Measurements from ENCODE around the gene RBM4.
"Not testable (repeated sequence)": the region's sequence is repeated elsewhere in the genome, so short reads cannot be mapped to it uniquely, and the experiment has no call there.

The RBM4 gene

DNA sequence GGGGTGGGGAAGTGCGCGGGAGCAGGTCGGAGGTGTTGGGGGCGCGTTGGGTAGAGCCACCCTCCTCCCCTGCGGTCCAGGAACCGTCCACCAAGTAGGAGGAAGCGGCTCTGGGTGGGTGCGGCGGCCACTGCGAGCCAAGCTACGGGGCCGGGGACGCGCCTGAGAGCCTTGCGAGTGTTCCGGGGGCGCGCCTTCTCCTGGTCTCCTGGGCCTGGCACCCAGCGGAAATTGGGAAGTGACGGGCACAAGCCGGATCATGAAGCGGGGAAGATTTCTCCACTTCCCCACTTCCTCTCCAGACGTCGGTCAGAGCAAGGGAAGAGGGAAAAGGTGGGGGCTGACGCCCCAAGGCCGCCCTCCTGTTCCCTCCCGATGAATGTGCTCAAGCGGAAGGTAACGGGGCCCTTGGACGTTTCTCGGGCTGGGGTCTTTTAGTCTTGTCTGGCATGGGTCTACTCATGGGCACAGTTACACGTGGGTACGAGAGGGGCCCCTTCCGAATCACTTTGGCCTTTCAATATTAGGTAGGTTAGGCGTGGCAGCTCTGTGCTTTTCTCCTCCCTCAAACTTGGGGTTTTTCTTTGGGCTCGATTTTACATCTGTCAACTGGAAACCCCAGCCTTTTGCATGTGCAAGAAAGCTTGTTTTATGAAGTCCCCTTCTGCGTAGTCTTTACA, 21.2 kb upstream of the RBM4 start:
- DNase-seq, result no peak

DNA sequence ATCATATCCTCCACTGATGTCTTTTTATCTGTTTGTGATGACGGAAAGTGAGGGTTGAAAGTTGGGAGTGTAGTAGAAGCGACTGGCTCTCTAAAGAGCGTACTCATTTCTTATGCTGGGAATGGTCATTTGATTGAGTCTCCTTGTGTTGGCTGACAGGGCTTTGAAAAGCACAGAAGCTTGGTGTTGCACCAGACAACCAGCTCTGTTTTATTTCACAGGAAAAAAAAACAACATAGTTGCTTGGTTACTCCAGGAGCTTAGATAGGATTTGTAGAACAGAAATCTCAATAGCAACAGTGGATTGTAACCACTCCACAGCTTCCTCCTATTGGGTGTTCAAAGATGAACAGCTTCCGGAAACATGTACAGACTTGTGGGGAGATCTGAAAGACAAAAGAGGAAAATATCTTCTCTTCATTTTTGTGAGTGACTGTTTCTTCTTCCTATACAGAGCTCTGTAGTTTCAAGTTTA, 19.4 kb upstream of the RBM4 start:
- peak in 3 of 5 donors; percentile 25 to 54 (median 43) for DNase-seq

DNA sequence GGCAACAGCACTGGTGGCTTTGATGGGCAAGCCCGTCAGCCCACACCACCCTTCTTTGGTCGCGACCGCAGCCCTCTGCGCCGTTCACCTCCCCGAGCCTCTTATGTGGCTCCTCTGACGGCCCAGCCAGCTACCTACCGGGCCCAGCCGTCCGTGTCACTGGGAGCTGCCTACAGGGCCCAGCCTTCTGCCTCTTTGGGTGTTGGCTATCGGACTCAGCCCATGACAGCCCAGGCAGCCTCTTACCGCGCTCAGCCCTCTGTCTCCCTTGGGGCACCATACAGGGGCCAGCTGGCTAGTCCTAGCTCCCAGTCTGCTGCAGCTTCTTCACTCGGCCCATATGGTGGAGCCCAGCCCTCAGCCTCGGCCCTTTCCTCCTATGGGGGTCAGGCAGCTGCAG, 14.1 kb upstream of the RBM4 start:
- no peak for DNase-seq

DNA sequence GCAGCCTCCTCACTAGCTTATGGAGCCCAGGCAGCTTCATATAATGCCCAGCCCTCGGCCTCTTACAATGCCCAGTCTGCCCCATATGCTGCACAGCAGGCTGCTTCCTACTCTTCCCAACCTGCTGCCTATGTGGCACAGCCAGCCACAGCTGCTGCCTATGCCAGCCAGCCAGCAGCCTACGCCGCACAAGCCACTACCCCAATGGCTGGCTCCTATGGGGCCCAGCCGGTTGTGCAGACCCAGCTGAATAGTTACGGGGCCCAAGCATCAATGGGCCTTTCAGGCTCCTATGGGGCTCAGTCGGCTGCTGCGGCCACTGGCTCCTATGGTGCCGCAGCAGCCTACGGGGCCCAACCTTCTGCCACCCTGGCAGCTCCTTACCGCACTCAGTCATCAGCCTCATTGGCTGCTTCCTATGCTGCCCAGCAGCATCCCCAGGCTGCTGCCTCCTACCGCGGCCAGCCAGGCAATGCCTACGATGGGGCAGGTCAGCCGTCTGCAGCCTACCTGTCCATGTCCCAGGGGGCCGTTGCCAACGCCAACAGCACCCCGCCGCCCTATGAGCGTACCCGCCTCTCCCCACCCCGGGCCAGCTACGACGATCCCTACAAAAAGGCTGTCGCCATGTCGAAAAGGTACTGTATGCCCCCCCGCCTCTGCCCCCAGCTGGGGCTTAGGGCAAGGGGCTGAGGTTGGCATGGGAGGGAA, 13.3 kb upstream of the RBM4 start:
- no peak for DNase-seq

DNA sequence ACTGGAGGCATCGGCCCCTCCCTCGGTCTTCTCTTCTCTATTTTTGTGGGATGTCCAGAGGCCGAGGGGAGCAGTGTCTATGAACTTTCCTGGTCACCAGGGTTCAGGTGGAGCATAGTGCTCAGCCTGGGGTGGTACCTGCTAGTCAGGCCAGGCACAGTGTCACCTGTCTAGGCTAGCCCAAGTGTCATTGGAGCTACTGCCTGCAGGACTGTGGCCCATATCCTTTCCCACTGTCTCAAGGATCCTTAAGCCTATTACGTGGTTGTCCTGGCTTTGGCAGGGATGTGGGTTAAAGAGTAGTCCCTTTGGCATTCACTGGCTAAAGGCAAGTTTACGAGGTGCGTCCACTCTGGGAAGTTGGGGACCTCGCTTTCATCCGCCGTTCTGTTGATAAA, 12.8 kb upstream of the RBM4 start:
- no peak for DNase-seq

DNA sequence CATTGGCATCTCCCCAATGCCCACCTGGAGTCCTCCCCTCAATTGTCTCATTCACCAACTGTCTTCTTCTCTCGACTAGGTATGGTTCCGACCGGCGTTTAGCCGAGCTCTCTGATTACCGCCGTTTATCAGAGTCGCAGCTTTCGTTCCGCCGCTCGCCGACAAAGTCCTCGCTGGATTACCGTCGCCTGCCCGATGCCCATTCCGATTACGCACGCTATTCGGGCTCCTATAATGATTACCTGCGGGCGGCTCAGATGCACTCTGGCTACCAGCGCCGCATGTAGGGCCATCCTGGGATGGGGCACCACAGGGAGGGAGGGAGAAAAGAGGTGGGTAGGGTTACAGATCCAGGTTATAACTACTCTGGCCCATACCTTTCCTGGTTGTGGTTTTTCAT, 12.1 kb upstream of the RBM4 start:
- no peak for DNase-seq

DNA sequence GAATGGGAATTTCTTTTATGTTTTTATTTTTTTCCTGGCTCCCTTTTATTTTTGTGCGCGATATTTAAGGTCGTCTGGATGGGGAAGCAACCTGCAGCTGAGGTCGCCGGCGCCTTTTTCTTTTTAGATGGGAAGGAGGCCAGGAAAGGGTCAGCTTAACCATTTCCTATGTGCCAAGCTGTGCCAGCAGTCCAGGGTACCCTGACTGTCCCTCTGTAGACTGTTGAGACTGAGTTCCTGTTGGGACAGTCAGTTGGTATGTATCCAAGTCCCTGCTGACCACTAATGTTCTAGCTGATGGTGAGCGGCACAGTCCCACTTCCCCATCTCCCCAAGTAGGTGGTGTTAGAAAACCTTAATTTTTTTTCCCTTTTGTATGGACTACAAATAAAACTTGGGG, 11.6 kb upstream of the RBM4 start:
- DNase-seq, result no peak

DNA sequence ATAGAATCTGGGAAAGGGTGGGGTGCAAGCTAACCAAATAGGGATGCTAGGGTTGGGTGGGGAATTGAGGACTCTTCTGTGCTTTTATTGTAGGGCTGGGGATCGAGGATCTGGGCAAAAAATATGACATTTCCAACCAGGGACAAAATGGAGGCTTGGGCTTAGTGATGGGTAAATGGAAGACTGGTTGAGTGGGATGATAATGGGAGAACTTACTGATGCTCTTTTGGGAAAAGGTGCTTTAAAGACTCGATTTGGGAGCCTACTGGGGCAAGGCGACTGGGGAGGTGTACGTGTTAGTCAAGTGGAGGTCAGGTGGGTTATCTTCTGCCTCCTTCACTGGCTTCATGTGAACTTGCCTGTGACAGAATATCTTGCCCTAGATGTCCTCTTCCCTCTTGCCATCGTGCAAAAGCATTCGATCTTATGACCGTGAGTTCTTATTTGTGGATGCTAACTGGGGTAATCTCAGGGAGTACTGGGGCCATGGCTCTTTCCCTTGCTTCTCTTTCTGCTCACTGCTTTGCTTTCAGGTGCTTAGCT, 10.4 kb upstream of the RBM4 start:
- no peak for DNase-seq

DNA sequence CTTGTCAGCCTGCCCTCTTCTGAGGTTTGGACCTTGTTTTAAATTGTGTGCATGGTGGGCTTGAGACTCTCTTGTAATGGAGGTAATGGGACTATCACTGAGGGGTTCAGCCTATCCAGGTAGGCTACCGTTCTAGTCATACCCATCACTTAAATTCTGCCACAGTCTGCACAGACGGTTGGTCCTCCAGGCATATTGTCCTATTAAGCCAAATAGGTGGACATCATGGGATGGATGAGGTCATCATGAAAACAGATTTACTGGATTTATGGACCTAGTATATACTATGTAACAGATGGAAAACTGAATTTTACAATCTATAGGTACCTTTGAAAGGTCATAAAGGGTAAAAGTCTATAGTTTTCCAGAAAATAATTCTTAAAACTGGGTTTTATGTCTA, 9.1 kb upstream of the RBM4 start:
- no peak for DNase-seq

DNA sequence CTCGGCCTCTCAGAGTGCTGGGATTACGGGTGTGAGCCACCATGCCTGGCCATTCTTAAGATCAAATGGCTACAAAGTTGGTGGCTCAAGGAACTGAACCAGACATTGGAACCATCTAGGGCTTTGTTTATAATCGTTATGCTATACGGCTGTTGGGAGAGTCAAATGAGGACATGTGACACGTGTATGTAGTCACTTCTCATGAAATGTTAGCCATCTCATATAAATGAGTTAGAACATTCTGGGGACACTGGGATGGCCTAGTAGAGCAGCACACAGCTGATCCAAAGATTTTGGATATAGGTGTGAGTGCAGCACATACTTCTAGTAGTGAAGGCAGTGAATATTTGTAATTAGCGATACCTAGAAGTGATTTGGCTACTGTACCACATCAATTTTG, 6.6 kb upstream of the RBM4 start:
- no peak for DNase-seq

DNA sequence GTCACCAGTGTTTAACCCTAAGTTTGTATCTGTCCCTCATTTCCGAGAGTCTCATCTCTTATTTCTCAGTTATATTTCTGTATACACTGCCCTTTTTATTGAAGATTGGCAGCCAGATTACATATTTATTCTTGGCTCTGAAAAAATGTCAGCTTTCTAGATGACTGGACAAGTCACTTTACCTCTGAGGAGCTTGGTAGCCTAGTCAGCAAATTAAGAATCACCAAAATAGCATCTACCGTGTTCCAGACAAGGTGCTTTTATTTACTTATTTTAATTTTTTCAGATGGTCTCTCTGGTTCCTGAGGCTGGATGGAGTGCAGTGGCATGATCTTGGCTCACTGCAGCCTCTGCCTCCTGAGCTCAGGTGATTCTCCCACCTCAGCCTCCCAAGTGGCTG, 5.6 kb upstream of the RBM4 start:
- no peak for DNase-seq

DNA sequence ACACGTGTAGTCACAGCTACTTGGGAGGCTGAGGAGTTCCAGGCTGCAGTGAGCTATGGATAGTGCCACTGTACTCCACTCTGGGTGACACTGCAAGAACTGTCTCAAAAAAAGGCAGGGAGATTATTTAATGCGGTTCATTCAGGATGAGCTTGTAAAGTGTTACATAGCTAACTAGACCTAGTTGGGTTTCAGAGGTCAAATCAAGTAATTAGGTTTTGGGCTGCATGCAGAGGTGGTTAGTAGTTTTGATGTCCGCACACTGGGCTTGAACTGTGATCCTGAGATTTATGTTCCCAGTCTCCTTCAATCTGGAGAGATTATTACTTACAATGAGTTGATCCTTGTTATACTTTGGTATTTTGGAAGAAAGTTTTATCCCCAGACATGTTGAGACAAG, 2.1 kb upstream of the RBM4 start:
- no peak for DNase-seq

DNA sequence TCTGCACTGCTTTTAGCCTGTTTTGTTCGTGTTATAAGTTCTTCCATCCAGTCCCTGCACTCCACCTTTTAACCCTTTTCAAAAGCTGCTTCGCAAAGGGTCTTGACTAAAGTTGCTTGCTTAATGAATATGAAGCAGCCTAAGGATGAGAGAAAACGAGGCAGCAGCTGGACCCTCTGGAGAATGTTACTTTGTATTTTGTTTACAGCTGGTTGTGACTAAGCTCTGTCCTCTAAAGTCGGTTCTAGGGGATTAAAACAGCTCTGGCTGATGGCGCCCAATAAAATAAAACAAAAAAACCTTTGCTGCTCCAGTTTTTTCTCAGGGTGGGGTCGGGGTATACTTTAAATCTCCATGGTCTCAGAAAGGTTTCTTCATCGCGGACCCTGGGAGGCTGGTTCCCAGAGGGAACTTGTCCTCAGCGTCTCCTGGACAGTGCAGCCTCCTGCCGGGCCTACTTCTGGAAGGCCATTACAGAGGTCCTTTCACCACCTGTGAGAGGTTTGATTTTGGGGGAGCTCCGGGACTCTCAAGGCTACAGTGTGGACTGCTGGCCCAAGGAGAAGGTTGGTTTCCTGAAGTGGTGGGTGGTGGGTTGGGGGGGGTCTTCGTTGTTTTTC, 836 bp upstream of the RBM4 start:
- no peak for DNase-seq

DNA sequence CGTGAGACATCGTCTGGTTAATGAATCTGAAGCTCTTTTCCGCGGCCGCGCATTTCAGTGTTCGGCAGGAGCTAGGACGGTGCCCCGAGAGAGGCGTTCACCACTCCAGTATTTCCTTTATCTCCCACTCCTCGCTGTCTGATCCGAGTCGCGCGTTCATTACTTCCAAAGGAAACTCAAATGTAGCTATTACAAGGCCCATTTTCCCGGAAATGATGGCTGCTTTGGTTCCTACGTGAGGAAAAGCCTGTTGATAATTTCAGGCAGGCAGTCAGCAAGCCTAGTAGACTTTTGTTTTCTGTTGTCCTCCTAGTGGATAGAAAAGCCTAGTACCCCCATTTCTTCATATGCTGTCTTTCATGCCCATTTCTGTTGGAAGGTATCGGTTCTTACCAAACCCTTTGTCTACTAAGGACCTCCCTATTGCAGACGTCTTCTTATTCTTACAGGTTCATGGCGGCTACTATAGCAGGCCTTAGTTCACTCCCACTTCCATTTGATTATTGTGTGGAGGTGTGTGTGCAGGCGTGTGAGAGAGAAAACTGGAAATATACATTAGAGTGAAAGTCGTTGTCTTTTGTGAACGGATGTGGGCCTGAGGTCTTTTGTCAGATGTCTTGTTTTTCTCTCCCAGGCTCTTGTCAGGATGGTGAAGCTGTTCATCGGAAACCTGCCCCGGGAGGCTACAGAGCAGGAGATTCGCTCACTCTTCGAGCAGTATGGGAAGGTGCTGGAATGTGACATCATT, 737 bp downstream of the RBM4 start:
- DNase-seq, result peak in 3 of 5 donors; percentile 28 to 35 (median 33)

DNA sequence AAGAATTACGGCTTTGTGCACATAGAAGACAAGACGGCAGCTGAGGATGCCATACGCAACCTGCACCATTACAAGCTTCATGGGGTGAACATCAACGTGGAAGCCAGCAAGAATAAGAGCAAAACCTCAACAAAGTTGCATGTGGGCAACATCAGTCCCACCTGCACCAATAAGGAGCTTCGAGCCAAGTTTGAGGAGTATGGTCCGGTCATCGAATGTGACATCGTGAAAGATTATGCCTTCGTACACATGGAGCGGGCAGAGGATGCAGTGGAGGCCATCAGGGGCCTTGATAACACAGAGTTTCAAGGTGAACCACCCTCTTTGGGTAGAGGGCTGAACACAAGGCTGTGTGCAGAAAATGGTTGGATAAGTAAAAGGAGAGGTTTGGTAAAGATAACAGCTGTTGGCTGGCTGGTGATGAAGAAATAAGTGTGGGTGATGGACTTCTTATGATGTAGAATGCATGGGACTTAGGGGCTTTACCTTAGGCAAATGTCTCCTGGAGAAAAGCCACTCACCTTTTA, 1.4 kb downstream of the RBM4 start:
- DNase-seq, result not testable (repeated sequence)

DNA sequence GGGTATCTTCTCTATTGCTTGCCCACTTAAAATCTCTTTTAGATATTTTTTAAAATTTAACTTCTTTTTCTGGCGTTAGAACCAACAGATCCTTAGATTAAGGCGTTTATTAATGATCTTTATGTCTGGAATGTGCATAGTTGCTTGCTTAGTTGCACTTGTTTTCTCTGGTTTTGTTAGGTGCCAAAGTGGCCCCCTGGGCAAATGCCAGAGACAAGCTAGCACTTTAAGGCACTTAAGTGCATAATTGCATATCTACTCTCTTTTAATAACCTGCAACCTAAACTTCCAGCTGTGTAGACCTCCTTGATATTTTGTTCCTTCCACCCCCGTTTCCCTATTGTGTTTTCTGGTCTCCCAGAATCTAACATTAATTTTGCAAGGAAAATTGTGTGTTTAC, 3.3 kb downstream of the RBM4 start:
- no peak for DNase-seq

DNA sequence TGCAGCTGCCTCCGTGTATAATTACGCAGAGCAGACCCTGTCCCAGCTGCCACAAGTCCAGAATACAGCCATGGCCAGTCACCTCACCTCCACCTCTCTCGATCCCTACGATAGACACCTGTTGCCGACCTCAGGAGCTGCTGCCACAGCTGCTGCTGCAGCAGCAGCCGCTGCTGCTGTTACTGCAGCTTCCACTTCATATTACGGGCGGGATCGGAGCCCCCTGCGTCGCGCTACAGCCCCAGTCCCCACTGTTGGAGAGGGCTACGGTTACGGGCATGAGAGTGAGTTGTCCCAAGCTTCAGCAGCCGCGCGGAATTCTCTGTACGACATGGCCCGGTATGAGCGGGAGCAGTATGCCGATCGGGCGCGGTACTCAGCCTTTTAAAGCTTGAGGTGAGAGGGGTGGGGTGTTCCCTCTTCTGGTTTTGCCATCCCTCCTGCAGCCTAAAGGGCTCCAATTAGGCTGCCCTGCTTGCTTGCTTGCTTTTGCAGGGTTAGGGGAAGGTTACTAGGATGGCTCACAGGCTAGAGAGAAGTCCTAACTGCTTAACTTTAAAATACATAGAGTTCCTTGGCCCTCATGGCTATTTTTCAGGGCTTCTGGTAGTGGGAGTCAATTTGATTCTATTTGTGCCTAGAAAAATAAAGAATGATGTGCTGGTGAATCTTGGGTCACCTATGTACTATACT, 5.4 kb downstream of the RBM4 start:
- DNase-seq, result no peak

DNA sequence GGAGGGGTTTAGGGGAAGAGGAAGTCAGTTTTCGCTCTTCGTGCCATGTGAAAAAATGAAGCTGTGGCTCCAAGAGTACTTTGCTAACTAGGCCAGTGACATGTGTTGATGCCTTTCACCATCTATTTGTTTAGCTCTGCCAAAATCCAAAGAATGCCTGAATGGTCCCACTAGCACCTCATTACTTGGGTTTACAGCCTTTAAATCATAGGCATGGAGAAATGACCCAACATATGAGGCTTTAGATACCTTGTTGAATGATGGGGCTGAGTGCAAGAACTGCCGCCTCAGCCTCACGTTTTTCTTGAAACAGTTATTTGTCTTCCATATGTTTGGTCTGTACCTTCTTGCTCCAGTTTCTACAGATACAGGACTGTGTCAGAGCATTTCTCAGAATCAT, 8.3 kb downstream of the RBM4 start:
- DNase-seq, result no peak

DNA sequence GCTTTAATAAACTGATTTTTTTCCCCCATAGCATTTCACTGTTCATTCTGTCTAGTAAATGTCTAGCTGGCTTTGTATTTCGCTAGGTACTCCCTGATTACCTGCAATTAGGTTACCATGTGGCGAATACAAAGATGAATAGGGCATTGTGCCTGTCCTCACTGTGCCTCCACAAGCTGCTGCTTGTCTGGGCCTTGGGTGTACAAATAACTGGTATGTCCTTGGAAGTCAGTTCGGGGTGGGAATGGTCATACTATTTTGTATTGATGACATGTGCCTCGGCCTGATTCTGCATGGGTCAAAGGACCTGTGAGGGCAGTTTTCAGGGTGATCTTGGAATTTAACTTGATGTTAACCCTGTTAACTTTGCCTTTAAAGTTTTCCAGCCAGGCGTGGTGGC, 11.4 kb downstream of the RBM4 start:
- no peak for DNase-seq

DNA sequence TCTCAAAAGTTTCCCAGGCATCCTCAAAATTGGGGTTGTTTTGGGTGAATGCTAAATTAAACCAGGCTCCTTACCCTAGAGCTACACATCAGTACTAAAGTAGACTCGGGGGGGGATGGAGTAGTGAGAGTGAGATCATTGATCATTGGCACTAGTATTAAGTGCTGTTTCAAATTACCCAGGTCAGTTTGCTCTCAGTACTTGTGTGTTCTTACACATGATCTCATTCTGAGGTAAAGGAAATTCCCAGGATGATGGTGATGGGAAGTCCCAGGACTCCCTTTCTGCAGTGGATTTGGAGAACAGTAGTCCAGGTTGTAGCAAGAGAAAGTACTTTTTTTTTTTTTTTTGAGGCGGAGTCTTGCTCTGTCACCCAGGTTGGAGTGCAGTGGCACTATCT, 12.5 kb downstream of the RBM4 start:
- no peak for DNase-seq

DNA sequence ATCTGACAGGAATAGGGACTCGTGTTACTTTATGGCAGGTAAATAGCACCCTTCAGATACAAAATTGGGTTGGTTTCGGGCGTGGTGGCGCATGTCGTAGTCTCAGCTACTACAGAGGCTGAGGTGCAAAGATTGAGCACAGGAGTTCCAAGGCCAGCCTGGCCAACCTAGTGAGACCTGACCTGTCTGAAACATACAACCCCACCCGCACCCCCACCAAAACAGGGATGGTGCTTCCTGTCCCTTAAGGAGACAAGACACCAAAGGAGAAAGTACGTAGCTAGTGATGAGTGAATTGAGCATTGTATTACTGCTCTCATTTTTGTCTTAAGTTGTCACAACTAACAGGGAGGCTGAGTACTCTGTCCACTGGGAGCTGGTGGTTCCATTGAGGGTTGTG, 14.1 kb downstream of the RBM4 start:
- no peak for DNase-seq

DNA sequence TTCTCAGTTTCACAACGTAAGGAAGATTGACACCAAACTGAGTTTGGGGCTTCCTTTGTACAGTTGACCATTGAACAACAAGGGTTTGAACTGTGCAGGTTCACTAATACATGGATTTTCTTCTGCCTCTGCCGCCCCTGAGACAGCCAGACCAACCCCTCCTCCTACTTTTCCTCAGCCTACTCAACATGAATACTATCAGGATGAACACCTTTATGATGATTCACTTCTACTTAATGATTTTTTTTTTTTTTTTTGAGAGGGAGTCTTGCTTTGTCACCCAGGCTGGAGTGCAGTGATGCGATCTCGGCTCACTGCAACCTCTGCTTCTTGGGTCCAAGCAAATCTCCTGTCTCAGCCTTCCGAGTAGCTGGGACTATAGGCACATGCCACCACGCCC, 14.6 kb downstream of the RBM4 start:
- no peak for DNase-seq

All from T-helper 1 cell (primary cell).